ENCODE data around the gene RTTN. TPM values are rescaled to one million over a fixed set of nuclear protein-coding genes. Genes with fewer than 3 reads are reported as not detected.

RTTN gene
- total RNA-seq, 1 donor from 2014 or later: 52.4 TPM

GRCh38 chr18:70041459-70042050 lies 163.9 kb downstream of the RTTN start:
- Histone ChIP-seq H3K79me2 (ENCODE audit: low read depth) (no peaks in the 10 kb centered on the region), H3F3A (ENCODE audit: low read depth) (no peaks in the 10 kb centered on the region), H3K4me2 (no peak overlapping the region), H3K9ac (no peak overlapping the region), H3K4me1 (peaks cover 1% of the 10 kb centered on the region), H3K36me3 (no peaks in the 10 kb centered on the region), H3K27me3 (no peaks in the 10 kb centered on the region), H3K9me3 (ENCODE audit: low read depth) (no peaks in the 10 kb centered on the region), H4K20me1 (ENCODE audit: low read depth) (no peaks in the 10 kb centered on the region), H3K27ac (no peak overlapping the region), H2AFZ (replicated peaks) (no peak overlapping the region), H3K4me3 (no peak overlapping the region)
- Mint-ChIP-seq H3K27me3 (ENCODE audit: insufficient read depth, low read depth) (no peaks in the 10 kb centered on the region), H3K4me1 (no peaks in the 10 kb centered on the region), H3K4me3 (no peak overlapping the region), H3K9me3 (no peaks in the 10 kb centered on the region), H3K27ac (no peak overlapping the region), H3K36me3 (peaks cover 13% of the 10 kb centered on the region)
- DNase-seq (ENCODE audit: low spot score): no peak
- TF ChIP-seq CTCF (IDR thresholded peaks at IDR 0.05) (no peak), EZH2phosphoT487 (IDR thresholded peaks at IDR 0.05) (no peak), EZH2 (IDR thresholded peaks at IDR 0.05) (no peak)

GRCh38 chr18:70039186-70039585 lies 166.3 kb downstream of the RTTN start:
- H3K9me3 ChIP-seq (ENCODE audit: low read depth): no peaks in the 10 kb centered on the region
- peaks cover 2% of the 10 kb centered on the region for H3K9me3 Mint-ChIP-seq

GRCh38 chr18:70037431-70038061 lies 167.9 kb downstream of the RTTN start:
- no peak overlapping the region for H3K27ac ChIP-seq
- H3K4me1 ChIP-seq: no peaks in the 10 kb centered on the region
- H3K4me3 ChIP-seq: no peak overlapping the region
- no peak for DNase-seq (ENCODE audit: low spot score)
- H3K9ac ChIP-seq: no peak overlapping the region
- no peaks in the 10 kb centered on the region for H3K27me3 ChIP-seq
- Mint-ChIP-seq H3K27ac (no peak overlapping the region), H3K9me3 (peaks cover 2% of the 10 kb centered on the region), H3K36me3 (peaks cover 25% of the 10 kb centered on the region), H3K27me3 (ENCODE audit: insufficient read depth, low read depth) (no peaks in the 10 kb centered on the region), H3K4me3 (no peak overlapping the region), H3K4me1 (no peaks in the 10 kb centered on the region)
- no peaks in the 10 kb centered on the region for H3F3A ChIP-seq (ENCODE audit: low read depth)
- H3K9me3 ChIP-seq (ENCODE audit: low read depth): no peaks in the 10 kb centered on the region
- H3K36me3 ChIP-seq: no peaks in the 10 kb centered on the region
- H3K4me2 ChIP-seq: no peak overlapping the region
- H3K79me2 ChIP-seq (ENCODE audit: low read depth): no peaks in the 10 kb centered on the region
- no peak overlapping the region for H2AFZ ChIP-seq (replicated peaks)
- H4K20me1 ChIP-seq (ENCODE audit: low read depth): no peaks in the 10 kb centered on the region
- TF ChIP-seq EZH2 (IDR thresholded peaks at IDR 0.05): no peak
- no peak for TF ChIP-seq CTCF (IDR thresholded peaks at IDR 0.05)
- TF ChIP-seq EZH2phosphoT487 (IDR thresholded peaks at IDR 0.05): no peak

More at GRCh38 chr18:70039186-70039585, 166.3 kb downstream of the RTTN start:
- Histone ChIP-seq H3K27me3 (no peaks in the 10 kb centered on the region), H3K79me2 (ENCODE audit: low read depth) (no peaks in the 10 kb centered on the region), H3F3A (ENCODE audit: low read depth) (no peaks in the 10 kb centered on the region), H3K27ac (no peak overlapping the region), H3K4me3 (no peak overlapping the region), H3K4me1 (no peaks in the 10 kb centered on the region), H3K9ac (no peak overlapping the region), H2AFZ (replicated peaks) (no peak overlapping the region), H4K20me1 (ENCODE audit: low read depth) (no peaks in the 10 kb centered on the region), H3K4me2 (no peak overlapping the region), H3K36me3 (no peaks in the 10 kb centered on the region)
- TF ChIP-seq EZH2 (IDR thresholded peaks at IDR 0.05) (no peak), CTCF (IDR thresholded peaks at IDR 0.05) (no peak), EZH2phosphoT487 (IDR thresholded peaks at IDR 0.05) (no peak)
- no peak overlapping the region for H3K27ac Mint-ChIP-seq
- no peaks in the 10 kb centered on the region for H3K4me1 Mint-ChIP-seq
- peaks cover 20% of the 10 kb centered on the region for H3K36me3 Mint-ChIP-seq
- H3K27me3 Mint-ChIP-seq (ENCODE audit: insufficient read depth, low read depth): no peaks in the 10 kb centered on the region
- DNase-seq (ENCODE audit: low spot score): no peak
- no peak overlapping the region for H3K4me3 Mint-ChIP-seq

All from neural progenitor cell (in vitro differentiated cells).